Left colon (tissue), 2 donors: ENCODE results near the gene RALGPS1. TPM values are rescaled to one million over a fixed set of nuclear protein-coding genes. Genes with fewer than 3 reads are reported as not detected.
A peak's percentile ranks its signal among the peaks of the same experiment; 100 is the strongest.

Experiments used
- ATAC-seq: fragments of 200-7000 bp; cut with Tn5 transposase; one replicate; pipeline ENCODE4 v1.9.1; 2020; ENCODE audit warnings: mild to moderate bottlenecking, moderate library complexity
- DNase-seq, 2 donors: peaks; one replicate each; pipeline ENCODE4 v3.0.0-alpha.2; 2020
- intact Hi-C, 2 donors: fragments of 100-400 bp; cut with DNase I in 1 of 2; cut with micrococcal nuclease in 1 of 2; formaldehyde crosslinking; loops; one replicate each; pipeline versions ENCODE4 v1.11.2 to v1.14.0; 2022; cut with DNase I, micrococcal nuclease
- total RNA-seq, 2 donors: library from RNA; stranded (reverse); fragmentation: NEBNext Ultra II Directional; extraction: Animal tissue kit (Norgen Biotek cat#: 25700); gene quantifications; one replicate each; pipeline ENCODE4 v1.2.1, GENCODE V29; 2021
- donor health status: DM: no; HTN: no; CAD: no.
- donor health status: DM: yes; HTN: yes; CAD: no.

The RALGPS1 gene
- total RNA-seq, 2 donors from 2014 or later: 32.7 to 46.5 TPM

GRCh38 chr9:127121628-127122175 is 207.1 kb downstream of the RALGPS1 start:
- no peak for DNase-seq
- no peak for ATAC-seq
- intact Hi-C loops: loop anchor here in 1 of 2 donors (10.0 kb wide), 1 partner anchor 63 kb away; no protein-coding TSS in a partner anchor

GRCh38 chr9:127122176-127123063 is 207.8 kb downstream of the RALGPS1 start, which contains the start of gene ANGPTL2:
TSS of gene ANGPTL2 (minus strand) at chr9:127122635. CDS start at chr9:127108731, 13,904 bp downstream.
- intact Hi-C loops: loop anchor here in 1 of 2 donors (10.0 kb wide), 1 partner anchor 62 kb away; no protein-coding TSS in a partner anchor
- peak; percentile 57 to 84 for DNase-seq
- peak; percentile 72 for ATAC-seq

GRCh38 chr9:127123064-127123890 is 208.7 kb downstream of the RALGPS1 start:
- DNase-seq (peak in 1 of 2 donors; percentile 34), ATAC-seq (no peak)
- intact Hi-C loops: loop anchor here in 1 of 2 donors (10.0 kb wide), 1 partner anchor 62 kb away; no protein-coding TSS in a partner anchor

GRCh38 chr9:127124111-127124531 is 209.5 kb downstream of the RALGPS1 start:
- ATAC-seq: no peak

GRCh38 chr9:127124792-127125191 is 210.2 kb downstream of the RALGPS1 start:
- intact Hi-C loops: loop anchor here in 1 of 2 donors (10.0 kb wide), 1 partner anchor 60 kb away; no protein-coding TSS in a partner anchor
- no peak for ATAC-seq
- DNase-seq: no peak

More at GRCh38 chr9:127124111-127124531, 209.5 kb downstream of the RALGPS1 start:
- no peak for DNase-seq
- intact Hi-C loops: loop anchor here in 1 of 2 donors (10.0 kb wide), 1 partner anchor 61 kb away; no protein-coding TSS in a partner anchor

- intact Hi-C loops: loop anchor here in 1 of 2 donors (10.0 kb wide), 1 partner anchor 58 kb away; no protein-coding TSS in a partner anchor
- ATAC-seq (no peak), DNase-seq (no peak)
These were observed 212.4 kb downstream of the RALGPS1 start for GRCh38 chr9:127126971-127127370.

GRCh38 chr9:127128341-127129072 is 213.9 kb downstream of the RALGPS1 start:
- intact Hi-C loops: loop anchor here in 1 of 2 donors (10.0 kb wide), 1 partner anchor 56 kb away; no protein-coding TSS in a partner anchor
- peak; percentile 11 to 52 for DNase-seq
- no peak for ATAC-seq

GRCh38 chr9:127129073-127129717 is 214.6 kb downstream of the RALGPS1 start:
- ATAC-seq: no peak
- intact Hi-C loops: loop anchor here in 1 of 2 donors (10.0 kb wide), 1 partner anchor 56 kb away; no protein-coding TSS in a partner anchor
- no peak for DNase-seq

- ATAC-seq: no peak
- intact Hi-C loops: loop anchor here in 1 of 2 donors (10.0 kb wide), 1 partner anchor 55 kb away; no protein-coding TSS in a partner anchor
- DNase-seq: no peak
These were observed 215.1 kb downstream of the RALGPS1 start for GRCh38 chr9:127129718-127130085.

GRCh38 chr9:127130235-127130634 is 215.7 kb downstream of the RALGPS1 start:
- DNase-seq (no peak), ATAC-seq (no peak)
- intact Hi-C loops: no loop called here

GRCh38 chr9:127130661-127131538 is 216.3 kb downstream of the RALGPS1 start:
- intact Hi-C loops: no loop called here
- DNase-seq: peak in 1 of 2 donors; percentile 49
- no peak for ATAC-seq

GRCh38 chr9:127131871-127132270 is 217.3 kb downstream of the RALGPS1 start:
- intact Hi-C loops: no loop called here
- DNase-seq (no peak), ATAC-seq (no peak)

GRCh38 chr9:127132375-127132774 is 217.8 kb downstream of the RALGPS1 start:
- DNase-seq: no peak
- ATAC-seq: no peak
- intact Hi-C loops: no loop called here

GRCh38 chr9:127132921-127133647 is 218.5 kb downstream of the RALGPS1 start:
- intact Hi-C loops: no loop called here
- ATAC-seq: no peak
- no peak for DNase-seq

GRCh38 chr9:127133739-127134167 is 219.2 kb downstream of the RALGPS1 start:
- DNase-seq (peak in 1 of 2 donors; percentile 46), ATAC-seq (no peak)
- intact Hi-C loops: no loop called here
